ENCODE results near the gene TTI1.

Gene TTI1

GRCh38 chr20:38052870-38053269, 19.6 kb upstream of the TTI1 start:
- peaks cover 79% of the 10 kb centered on the region for H3K36me3 ChIP-seq (ENCODE audit: insufficient read depth, low read length)
- H3K4me2 ChIP-seq (ENCODE audit: low read length), result no peak overlapping the region
- no peak overlapping the region for H2AFZ ChIP-seq (ENCODE audit: low read length)
- H3K9me3 ChIP-seq (ENCODE audit: low read length), result no peaks in the 10 kb centered on the region
- H3K4me3 ChIP-seq (ENCODE audit: low read depth, low read length, poor library complexity, severe bottlenecking), result no peak overlapping the region
- H3K4me1 ChIP-seq (ENCODE audit: insufficient read depth, low read length, severe bottlenecking), result no peaks in the 10 kb centered on the region
- no peak overlapping the region for H3K27ac ChIP-seq (ENCODE audit: low read depth, low read length, poor library complexity, severe bottlenecking)
- H3K9me2 ChIP-seq (ENCODE audit: low read depth, low read length), result no peaks in the 10 kb centered on the region
- TF ChIP-seq EZH2 (IDR thresholded peaks at IDR 0.05; ENCODE audit: borderline replicate concordance, low read length) (no peak), CTCF (IDR thresholded peaks at IDR 0.05; ENCODE audit: low read length) (no peak)
- H3K79me2 ChIP-seq (ENCODE audit: insufficient read depth, low read length), result peaks cover 51% of the 10 kb centered on the region
- no peaks in the 10 kb centered on the region for H3K27me3 ChIP-seq (ENCODE audit: insufficient read depth, low read length)
- no peak overlapping the region for H3K9ac ChIP-seq (ENCODE audit: low read length)
- peaks cover 7% of the 10 kb centered on the region for H4K20me1 ChIP-seq (ENCODE audit: insufficient read depth, low read length)
- H3F3A ChIP-seq (ENCODE audit: insufficient read depth, low read length), result peaks cover 4% of the 10 kb centered on the region; the same call in 1 of the 2 replicates

DNA sequence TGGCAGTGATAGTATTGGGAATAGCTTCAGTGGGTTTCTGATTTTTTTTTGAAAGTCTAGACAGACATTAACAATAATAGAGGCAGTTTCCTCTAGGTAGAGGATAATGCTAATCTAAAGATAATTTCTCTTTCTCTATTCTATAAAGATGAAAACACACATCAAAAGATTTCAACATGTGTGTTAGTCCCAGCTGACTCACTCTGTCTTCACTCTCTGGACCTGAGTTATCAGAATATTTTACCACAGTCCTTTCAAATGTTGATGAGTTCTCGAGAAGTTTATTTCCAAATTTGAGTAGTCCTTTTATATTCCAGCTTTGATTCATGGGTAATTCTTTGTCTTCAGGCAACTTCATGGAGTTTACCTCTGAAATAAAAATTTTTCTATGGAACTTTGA, 17.4 kb upstream of the TTI1 start:
- H2AFZ ChIP-seq (ENCODE audit: low read length), result no peak overlapping the region
- H3K27me3 ChIP-seq (ENCODE audit: insufficient read depth, low read length), result no peaks in the 10 kb centered on the region
- no peak overlapping the region for H3K27ac ChIP-seq (ENCODE audit: low read depth, low read length, poor library complexity, severe bottlenecking)
- H3K36me3 ChIP-seq (ENCODE audit: insufficient read depth, low read length), result peaks cover 89% of the 10 kb centered on the region
- H3F3A ChIP-seq (ENCODE audit: insufficient read depth, low read length), result peaks cover 4% of the 10 kb centered on the region; the same call in 1 of the 2 replicates
- no peaks in the 10 kb centered on the region for H3K9me2 ChIP-seq (ENCODE audit: low read depth, low read length)
- no peak for TF ChIP-seq CTCF (IDR thresholded peaks at IDR 0.05; ENCODE audit: low read length)
- TF ChIP-seq EZH2 (IDR thresholded peaks at IDR 0.05; ENCODE audit: borderline replicate concordance, low read length), result no peak
- no peak overlapping the region for H3K9ac ChIP-seq (ENCODE audit: low read length)
- no peak overlapping the region for H3K4me2 ChIP-seq (ENCODE audit: low read length)
- H3K9me3 ChIP-seq (ENCODE audit: low read length), result no peaks in the 10 kb centered on the region
- no peaks in the 10 kb centered on the region for H3K4me1 ChIP-seq (ENCODE audit: insufficient read depth, low read length, severe bottlenecking)
- no peak overlapping the region for H3K4me3 ChIP-seq (ENCODE audit: low read depth, low read length, poor library complexity, severe bottlenecking)
- H4K20me1 ChIP-seq (ENCODE audit: insufficient read depth, low read length), result peaks cover 7% of the 10 kb centered on the region
- H3K79me2 ChIP-seq (ENCODE audit: insufficient read depth, low read length), result peaks cover 69% of the 10 kb centered on the region

DNA sequence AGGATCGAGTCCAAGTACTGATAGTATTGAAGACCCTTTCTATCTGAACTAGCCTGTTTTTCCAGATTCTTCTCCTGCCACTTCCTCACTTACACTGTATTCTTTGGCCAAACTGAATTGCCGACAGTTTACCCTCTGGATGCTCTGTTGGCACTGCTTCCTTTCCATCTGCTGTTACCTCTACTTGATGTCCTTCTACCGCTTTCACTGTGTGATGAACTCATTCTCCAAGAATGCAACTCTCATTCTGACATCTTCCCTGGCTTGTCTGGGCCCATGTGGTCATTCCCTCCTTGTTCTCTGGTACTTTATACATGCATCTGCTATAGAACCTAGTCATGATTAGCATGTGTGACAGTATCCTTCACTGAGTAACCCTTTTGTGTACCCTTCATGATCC, 16.5 kb upstream of the TTI1 start:
- Histone ChIP-seq H2AFZ (ENCODE audit: low read length) (no peak overlapping the region), H3K4me2 (ENCODE audit: low read length) (no peak overlapping the region), H3K36me3 (ENCODE audit: insufficient read depth, low read length) (peaks cover 91% of the 10 kb centered on the region), H3K9me2 (ENCODE audit: low read depth, low read length) (no peaks in the 10 kb centered on the region), H3K9me3 (ENCODE audit: low read length) (no peaks in the 10 kb centered on the region), H3K4me1 (ENCODE audit: insufficient read depth, low read length, severe bottlenecking) (no peaks in the 10 kb centered on the region), H3K4me3 (ENCODE audit: low read depth, low read length, poor library complexity, severe bottlenecking) (no peak overlapping the region), H3K9ac (ENCODE audit: low read length) (no peak overlapping the region), H3K27ac (ENCODE audit: low read depth, low read length, poor library complexity, severe bottlenecking) (no peak overlapping the region), H3F3A (ENCODE audit: insufficient read depth, low read length) (peaks cover 4% of the 10 kb centered on the region; the same call in 1 of the 2 replicates), H3K27me3 (ENCODE audit: insufficient read depth, low read length) (no peaks in the 10 kb centered on the region), H3K79me2 (ENCODE audit: insufficient read depth, low read length) (peaks cover 72% of the 10 kb centered on the region), H4K20me1 (ENCODE audit: insufficient read depth, low read length) (peaks cover 7% of the 10 kb centered on the region)
- TF ChIP-seq CTCF (IDR thresholded peaks at IDR 0.05; ENCODE audit: low read length), result no peak
- no peak for TF ChIP-seq EZH2 (IDR thresholded peaks at IDR 0.05; ENCODE audit: borderline replicate concordance, low read length)
